Measurements from ENCODE around the gene BAIAP2L1. TPM values are rescaled to one million over a fixed set of nuclear protein-coding genes. Genes with fewer than 3 reads are reported as not detected.
A peak's percentile ranks its signal among the peaks of the same experiment; 100 is the strongest.

The BAIAP2L1 gene
- total and polyA plus RNA-seq, 9 of the 15 experiments (the other 6 are each of a cell fraction or from before 2014, with no cell fraction given): 4.2 to 29.8 (median 15.5) TPM

DNA sequence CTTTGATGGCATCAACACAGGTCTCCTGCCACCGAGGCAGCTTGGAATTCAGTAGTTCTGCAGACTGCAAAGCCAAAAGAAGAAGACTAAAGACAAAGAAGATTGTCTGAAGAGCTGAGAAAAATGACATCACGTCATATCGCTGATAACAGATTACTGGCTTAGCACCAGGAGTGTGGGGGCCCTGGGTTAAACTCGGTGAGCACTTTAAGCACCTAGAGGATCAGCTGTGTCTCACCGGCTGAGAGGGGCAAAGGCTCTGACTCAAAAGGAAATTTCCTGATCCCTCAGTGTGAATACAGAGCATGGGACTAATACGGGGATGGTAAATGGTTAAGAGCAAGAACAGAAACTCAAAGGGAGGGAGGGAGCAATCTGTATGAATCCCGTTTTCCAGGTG lies 88.7 kb downstream of the BAIAP2L1 start (continued):
- TF ChIP-seq JUND (IDR thresholded peaks at IDR 0.05; ENCODE audit: borderline replicate concordance, low read depth, low read length) (peak; percentile 27; the same call in 1 of the 2 replicates), JUND (tag; IDR thresholded peaks at IDR 0.05; ENCODE audit: borderline replicate concordance, low read depth, low read length) (no peak), FOS (IDR thresholded peaks at IDR 0.05; ENCODE audit: extremely low read depth, insufficient read length) (no peak), CREM (IDR thresholded peaks at IDR 0.05; ENCODE audit: low read depth) (peak; percentile 30; the same call in 1 of the 2 replicates), JUN (IDR thresholded peaks at IDR 0.05; ENCODE audit: borderline replicate concordance, low read depth, low read length) (peak; percentile 8; the same call in 1 of the 2 replicates), JUN (CRISPR knock-in tag; IDR thresholded peaks at IDR 0.05; ENCODE audit: borderline replicate concordance) (no peak)

DNA sequence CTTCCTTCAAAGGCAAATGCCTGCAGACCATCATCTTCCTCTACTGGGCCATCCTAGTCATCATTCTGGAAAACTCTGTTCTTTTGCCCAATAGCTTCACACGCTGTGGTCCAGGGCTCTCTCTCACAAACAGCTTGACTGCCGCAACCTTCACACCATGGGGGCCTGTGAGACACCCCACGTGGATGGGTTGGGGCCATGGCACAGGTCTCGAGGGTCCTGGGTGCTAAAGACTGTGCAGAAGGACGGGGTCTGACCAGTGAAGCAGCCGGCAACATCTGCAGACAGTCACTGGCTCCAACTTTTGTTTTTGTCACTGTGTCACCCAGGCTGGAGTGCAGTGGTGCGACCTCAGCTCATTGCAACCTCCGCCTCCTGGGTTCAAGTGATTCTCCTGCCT lies 91.3 kb downstream of the BAIAP2L1 start:
- Histone ChIP-seq H3K79me2 (ENCODE audit: control insufficient read depth, insufficient read depth, low read length) (no peaks in the 10 kb centered on the region), H3K4me1 (replicated peaks in 1 of 2; ENCODE audit: control insufficient read depth in 2 of 2, insufficient read depth in 2 of 2, low read length in 2 of 2) (peaks cover 5% of the 10 kb centered on the region in 2 experiments; a peak in 3 of 5 replicates), H3K27me3 (ENCODE audit: control insufficient read depth in 2 of 2, insufficient read depth in 2 of 2, low read length in 2 of 2) (peaks cover 2 to 29% of the 10 kb centered on the region in 2 experiments; a peak in 2 of 5 replicates), H3K4me2 (ENCODE audit: insufficient read depth, low read length) (no peak overlapping the region), H3K27ac (ENCODE audit: extremely low read depth, low read depth, low read length) (no peak overlapping the region), H3K4me3 (no peak overlapping the region), H3K9me3 (replicated peaks; ENCODE audit: control insufficient read depth, insufficient read depth, low read depth, low read length) (no peaks in the 10 kb centered on the region), H3K9ac (ENCODE audit: insufficient read depth in 1 of 2, low read depth in 2 of 2, low read length in 2 of 2) (peak overlapping the region in 1 of 2 experiments; percentile 37; a peak in 1 of 4 replicates), H2AFZ (ENCODE audit: low read depth, low read length) (no peak overlapping the region), H4K20me1 (replicated peaks; ENCODE audit: control insufficient read depth, insufficient read depth, low read length) (peaks cover 14% of the 10 kb centered on the region), H3K36me3 (ENCODE audit: control insufficient read depth, insufficient read depth, low read length) (peaks cover 34% of the 10 kb centered on the region; the same call in 2 of the 3 replicates), H3K9me1 (ENCODE audit: control insufficient read depth, insufficient read depth, low read length) (no peaks in the 10 kb centered on the region)
- 51% methylated on average over 8 of the region's 8 CpGs for WGBS (ENCODE audit: insufficient coverage, low coverage, missing lambda C conversion rate)
- in situ Hi-C loops (cut with MboI) (no loop called here), intact Hi-C loops (cut with micrococcal nuclease) (no loop called here)
- BruUV-seq (replicated peaks): no TSS peak
- POLR2A ChIA-PET: interaction anchor here (1.3 kb wide), 1 partner anchor 13 kb away, joined by 3 read pairs; no protein-coding TSS in a partner anchor
- TF ChIP-seq TBL1XR1 (IDR thresholded peaks at IDR 0.05; ENCODE audit: low read length in 2 of 2) (no peak), NR2C2 (CRISPR knock-in tag; IDR thresholded peaks at IDR 0.05) (no peak), NR2C2 (tag; IDR thresholded peaks at IDR 0.05) (no peak), ARNT (IDR thresholded peaks at IDR 0.05) (no peak), BDP1 (IDR thresholded peaks at IDR 0.05; ENCODE audit: insufficient read depth, insufficient read length) (no peak)
- ATAC-seq (no peak), DNase-seq (ENCODE audit: extremely low read depth in 1 of 4, low spot score in 3 of 4) (no peak), FAIRE-seq (no peak)
- CTCF ChIA-PET (ENCODE audit: low intra/inter-chr PET ratio): no interaction called here
